GM19452 (cell line): ENCODE results near the gene CTNNA3.

Source experiments
- ATAC-seq: cut with Tn5 transposase; IDR thresholded peaks from one replicate; pipeline ENCODE4 v1.9.1; 2021; ENCODE audit not compliant: unreplicated experiment

Gene CTNNA3

GRCh38 chr10:67141300-67141699 is 554.7 kb downstream of the CTNNA3 start:
- ATAC-seq, result no peak

- ATAC-seq, result no peak
Measured at GRCh38 chr10:67140641-67141040, 555.4 kb downstream of the CTNNA3 start.

GRCh38 chr10:67127441-67127840 is 568.6 kb downstream of the CTNNA3 start:
- no peak for ATAC-seq

- no peak for ATAC-seq
Measured at GRCh38 chr10:67119651-67120050, 576.3 kb downstream of the CTNNA3 start.

DNA sequence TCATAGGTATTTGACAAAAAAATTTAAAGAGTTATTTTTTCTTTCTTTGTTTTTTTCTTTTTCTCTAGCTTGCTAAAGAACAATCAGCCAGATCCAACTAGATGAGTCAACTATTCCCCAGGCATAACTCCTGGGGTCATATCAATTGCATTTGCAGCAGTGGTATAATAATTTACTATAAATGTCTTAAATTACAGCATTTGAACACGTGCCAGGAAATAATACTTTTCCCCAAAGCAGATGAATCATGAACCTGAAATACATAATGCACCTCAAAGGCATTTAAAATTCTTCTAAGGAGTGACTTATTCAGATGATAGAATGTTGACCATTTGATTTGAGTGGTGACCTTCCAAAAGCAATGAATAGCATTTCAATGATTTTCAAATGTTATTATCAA is 580.0 kb downstream of the CTNNA3 start:
- ATAC-seq, result no peak

- ATAC-seq, result no peak
Measured at GRCh38 chr10:67114945-67115344, 581.0 kb downstream of the CTNNA3 start.

DNA sequence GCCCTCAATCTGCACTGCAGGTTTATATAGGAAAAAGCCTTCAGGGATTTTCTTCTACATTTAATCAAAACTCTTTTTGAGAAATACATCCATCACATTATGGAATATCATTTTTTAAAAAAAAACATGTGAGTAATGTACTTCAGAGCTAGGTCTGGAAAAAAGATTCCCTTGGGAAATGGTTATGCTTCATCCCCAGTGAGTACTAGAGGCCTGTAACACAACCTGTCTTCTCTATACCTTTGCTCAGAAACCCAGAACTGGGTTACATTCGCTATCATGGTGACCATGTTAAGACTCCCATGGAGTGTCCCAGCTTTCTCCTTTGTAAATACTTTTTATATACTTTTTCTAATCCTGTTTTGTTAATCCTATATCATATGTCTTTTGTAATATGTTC is 583.2 kb downstream of the CTNNA3 start:
- no peak for ATAC-seq

- no peak for ATAC-seq
Measured at GRCh38 chr10:67110286-67110685, 585.7 kb downstream of the CTNNA3 start.

GRCh38 chr10:67107670-67108069 is 588.3 kb downstream of the CTNNA3 start:
- no peak for ATAC-seq

GRCh38 chr10:67100951-67101350 is 595.0 kb downstream of the CTNNA3 start:
- no peak for ATAC-seq

GRCh38 chr10:67098461-67098860 is 597.5 kb downstream of the CTNNA3 start:
- no peak for ATAC-seq

- ATAC-seq, result no peak
Measured at GRCh38 chr10:67095531-67095930, 600.5 kb downstream of the CTNNA3 start.

DNA sequence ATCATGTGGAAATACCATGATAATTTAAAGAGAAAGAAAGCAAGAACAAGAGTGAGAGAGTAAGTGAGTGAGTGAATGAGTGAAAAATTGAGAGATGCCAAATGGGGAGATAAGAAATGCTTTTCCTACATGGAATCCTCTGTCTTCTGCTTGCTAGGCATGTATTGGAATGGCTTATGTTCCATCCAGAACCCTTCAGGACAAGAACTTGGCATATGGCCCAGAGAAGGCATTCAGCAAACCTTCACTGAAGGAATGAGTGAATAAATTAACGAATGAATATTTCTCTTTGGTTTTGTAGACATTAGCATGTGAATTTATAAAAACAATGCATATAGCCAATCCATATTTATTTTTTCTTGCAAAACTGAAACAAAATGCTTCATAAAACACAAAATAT is 608.0 kb downstream of the CTNNA3 start:
- no peak for ATAC-seq

DNA sequence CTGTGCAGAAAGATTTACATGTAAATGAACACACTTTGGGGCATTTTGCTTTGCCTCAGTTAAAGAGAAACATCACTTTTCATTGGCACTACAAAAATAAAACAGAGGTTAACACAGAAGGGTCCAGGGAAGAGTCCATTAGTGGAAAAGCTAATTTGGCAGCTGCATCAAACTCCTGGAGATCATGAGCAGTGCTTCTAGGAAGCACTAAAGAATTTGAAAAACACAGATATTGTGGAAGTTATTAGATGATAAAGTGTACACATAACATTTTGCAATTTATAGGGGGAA is 608.9 kb downstream of the CTNNA3 start:
- no peak for ATAC-seq

DNA sequence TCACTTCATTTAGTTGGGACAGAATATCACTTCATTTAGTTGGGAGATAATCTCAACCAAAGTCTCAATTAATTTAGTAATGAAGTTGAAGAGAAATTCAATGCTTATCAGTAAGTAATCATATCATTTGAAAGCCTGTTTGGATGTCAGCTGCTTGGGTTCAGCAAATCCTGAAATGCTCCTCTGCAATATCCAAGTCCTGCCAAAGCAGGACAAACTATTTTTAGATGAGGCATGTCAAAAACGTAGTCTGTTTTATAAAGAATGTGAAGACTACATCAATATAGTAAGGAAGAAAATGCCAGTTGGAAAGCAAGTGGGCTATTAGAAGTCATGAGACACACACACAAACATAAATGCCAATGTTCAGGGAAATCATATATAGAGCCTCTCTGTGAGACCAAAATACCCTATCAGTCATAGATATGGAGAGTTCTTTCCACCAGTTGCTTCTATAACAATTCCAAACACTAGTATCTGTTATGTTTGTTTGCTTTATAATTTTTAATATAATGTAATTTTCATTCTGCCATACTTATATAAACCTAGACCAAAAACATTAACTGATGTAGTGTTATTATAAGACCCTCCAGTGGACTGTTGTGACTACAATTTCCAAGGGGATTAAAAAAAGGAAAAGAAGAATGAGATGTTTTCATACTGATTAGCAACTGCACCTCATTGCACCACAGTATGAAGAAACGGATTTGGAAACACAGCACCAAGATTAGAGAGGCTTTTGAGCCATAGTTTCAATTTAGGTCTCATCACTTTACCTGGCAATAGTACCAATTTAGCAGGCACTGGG is 609.5 kb downstream of the CTNNA3 start:
- no peak for ATAC-seq

DNA sequence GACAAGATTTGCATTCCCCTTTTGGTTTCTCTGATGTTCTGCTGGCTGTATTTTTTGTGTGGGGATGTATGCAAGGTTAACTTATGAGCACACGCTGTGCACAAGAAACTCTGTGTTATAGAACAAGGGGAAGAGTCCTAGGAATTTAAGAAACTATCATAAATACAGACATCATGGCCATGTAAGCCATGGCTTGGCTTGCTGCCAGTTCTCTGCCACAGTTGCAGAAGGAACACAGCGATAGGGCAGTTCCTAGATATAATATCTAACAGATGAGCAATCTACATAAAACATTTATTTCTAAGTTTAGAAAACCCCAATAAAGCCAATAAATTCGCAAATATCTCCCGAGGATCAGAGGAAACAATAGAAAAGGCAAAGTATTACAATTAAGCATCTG is 616.9 kb downstream of the CTNNA3 start:
- no peak for ATAC-seq

- no peak for ATAC-seq
Measured at GRCh38 chr10:67077376-67077775, 618.6 kb downstream of the CTNNA3 start.

DNA sequence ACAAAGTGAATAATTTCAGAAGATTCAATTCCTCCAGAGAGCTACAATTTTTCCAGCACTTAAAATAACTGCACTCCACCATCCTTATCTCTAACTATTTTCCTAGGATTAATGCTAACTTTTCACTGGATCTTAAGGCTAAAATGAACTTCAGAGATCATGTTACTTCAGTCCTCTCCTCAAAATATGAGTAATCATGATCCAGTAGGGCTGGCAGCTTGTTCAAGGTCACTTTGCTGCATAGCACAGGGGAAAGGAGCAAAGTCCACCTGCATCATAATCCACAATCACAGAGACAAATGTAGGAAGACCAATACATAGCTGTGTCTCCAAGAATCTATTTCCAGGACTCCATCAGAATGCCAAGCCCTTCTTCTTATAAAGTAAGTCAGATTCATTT is 619.9 kb downstream of the CTNNA3 start:
- no peak for ATAC-seq

GRCh38 chr10:67075491-67075971 is 620.5 kb downstream of the CTNNA3 start:
- no peak for ATAC-seq

DNA sequence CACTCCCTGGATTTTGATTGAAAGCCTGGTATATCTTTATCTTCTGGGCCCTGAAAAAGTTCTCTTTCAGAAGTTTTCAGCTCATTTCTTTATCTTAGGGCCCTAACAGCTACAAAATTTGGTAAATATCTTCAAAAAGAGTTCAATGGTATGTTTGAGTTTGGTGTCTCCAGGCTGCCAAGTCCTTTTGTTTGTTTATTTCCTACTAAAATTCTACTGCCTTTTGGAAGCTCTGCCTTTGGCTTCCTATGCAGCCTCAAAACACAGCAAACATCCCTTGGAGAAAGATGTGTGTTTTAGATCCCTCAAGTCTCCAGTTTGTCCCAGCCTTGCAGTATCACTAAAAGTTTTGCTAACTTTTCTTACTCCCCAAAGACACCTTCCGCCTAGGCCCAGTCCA is 623.3 kb downstream of the CTNNA3 start:
- no peak for ATAC-seq

DNA sequence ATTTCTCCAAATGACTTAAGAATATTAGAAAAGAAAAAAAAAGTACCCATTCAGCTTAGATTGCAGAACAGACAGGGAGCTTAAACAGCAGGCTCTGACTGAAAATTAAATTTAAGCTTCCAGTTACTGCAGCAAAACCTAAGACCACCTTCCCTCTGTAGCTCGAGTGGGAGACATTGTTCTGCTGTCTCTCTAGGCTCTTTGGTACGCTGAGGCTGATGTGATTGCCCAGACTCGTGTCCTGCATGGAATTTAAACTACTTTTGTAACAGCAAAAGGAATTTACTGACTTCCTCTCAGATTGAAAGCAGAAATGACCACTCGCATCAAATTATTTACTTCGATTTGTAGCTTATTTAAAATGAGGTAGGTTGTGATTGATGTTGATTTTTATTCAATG is 645.6 kb downstream of the CTNNA3 start:
- no peak for ATAC-seq

DNA sequence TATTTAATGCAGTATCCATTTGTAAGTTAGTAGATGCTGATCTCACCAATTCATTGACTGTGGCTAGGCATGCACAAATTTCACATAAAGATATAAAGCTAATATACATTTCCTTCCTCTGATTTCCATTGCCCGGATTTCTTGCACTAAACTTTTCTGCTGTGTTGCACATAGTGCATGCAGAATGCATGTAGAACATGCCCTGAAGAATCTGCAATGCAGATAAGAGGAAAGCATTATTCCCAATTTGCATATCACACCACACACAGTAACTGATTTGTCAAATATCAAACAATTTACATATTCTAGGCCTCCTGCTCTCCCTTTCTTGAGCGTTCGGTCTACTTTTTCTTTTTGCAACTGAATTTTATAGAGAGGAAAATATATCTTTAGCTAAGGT is 646.0 kb downstream of the CTNNA3 start:
- ATAC-seq, result no peak

GRCh38 chr10:67046507-67046906 is 649.5 kb downstream of the CTNNA3 start:
- no peak for ATAC-seq
